DMS114 treated with DMSO at 0.1 percent for 48 hours (cell line): ENCODE measurements around the gene BNC2.

Source experiments
- DNase-seq: peaks from one replicate; lab custom pipeline; 2025; ENCODE audit not compliant: unreplicated experiment; lab: John Stamatoyannopoulos, UW

BNC2 gene

GRCh38 chr9:16767366-16767765, 103.1 kb downstream of the BNC2 start:
- no peak for DNase-seq

- no peak for DNase-seq
Observed at GRCh38 chr9:16763946-16764345, 106.5 kb downstream of the BNC2 start.

- DNase-seq, result no peak
Observed at GRCh38 chr9:16755467-16756160, 114.9 kb downstream of the BNC2 start.

- no peak for DNase-seq
Observed at GRCh38 chr9:16754662-16755061, 115.8 kb downstream of the BNC2 start.

GRCh38 chr9:16753256-16753655, 117.2 kb downstream of the BNC2 start:
- no peak for DNase-seq

GRCh38 chr9:16752601-16753000, 117.9 kb downstream of the BNC2 start:
- no peak for DNase-seq

GRCh38 chr9:16750553-16750952, 119.9 kb downstream of the BNC2 start:
- no peak for DNase-seq

GRCh38 chr9:16745359-16745758, 125.1 kb downstream of the BNC2 start:
- no peak for DNase-seq

GRCh38 chr9:16744394-16744793, 126.1 kb downstream of the BNC2 start:
- no peak for DNase-seq

GRCh38 chr9:16743375-16743774, 127.1 kb downstream of the BNC2 start:
- DNase-seq, result no peak

GRCh38 chr9:16735001-16735400, 135.5 kb downstream of the BNC2 start:
- DNase-seq, result no peak

- DNase-seq, result no peak
Observed at GRCh38 chr9:16732546-16732945, 137.9 kb downstream of the BNC2 start.

- DNase-seq, result no peak
Observed at GRCh38 chr9:16730162-16730561, 140.3 kb downstream of the BNC2 start.

GRCh38 chr9:16729651-16730050, 140.8 kb downstream of the BNC2 start:
- DNase-seq, result no peak

- DNase-seq, result no peak
Observed at GRCh38 chr9:16728137-16728508, 142.3 kb downstream of the BNC2 start.

- DNase-seq, result no peak
Observed at GRCh38 chr9:16727452-16728136, 142.9 kb downstream of the BNC2 start.

- DNase-seq, result no peak
Observed at GRCh38 chr9:16726718-16727451, 143.6 kb downstream of the BNC2 start.

- no peak for DNase-seq
Observed at GRCh38 chr9:16726029-16726428, 144.4 kb downstream of the BNC2 start.

- no peak for DNase-seq
Observed at GRCh38 chr9:16725066-16725465, 145.4 kb downstream of the BNC2 start.

GRCh38 chr9:16721972-16722371, 148.5 kb downstream of the BNC2 start:
- DNase-seq, result no peak

- DNase-seq, result no peak
Observed at GRCh38 chr9:16720386-16720785, 150.1 kb downstream of the BNC2 start.

GRCh38 chr9:16719921-16720320, 150.5 kb downstream of the BNC2 start:
- DNase-seq, result no peak
